HepG2 (cell line): ENCODE data around the gene RINL. TPM values are rescaled to one million over a fixed set of nuclear protein-coding genes. Genes with fewer than 3 reads are reported as not detected.

Experiments
- ATAC-seq: fragments of 200-7000 bp; cut with Tn5 transposase; 3 replicates; pipeline ENCODE4 v1.9.1; 2020; ENCODE audit warnings: mild to moderate bottlenecking, moderate library complexity
- BruUV-seq: library from RNA; stranded (reverse); fragments of 400-500 nt; replicated peaks from 2 replicates; lab custom pipeline; 2021; lab: Mats Ljungman, UMichigan
- CTCF ChIA-PET: fragments of 300-600 bp; formaldehyde crosslinking; extraction: SDS; loops from one replicate; lab custom pipeline; 2021; ENCODE audit warnings: low total read pairs, inconsistent platforms, low intra/inter-chr PET ratio; lab: Yijun Ruan, JAX
- POLR2A ChIA-PET: fragments of 350-600 bp; sonication (Branson Sonifier 250); formaldehyde crosslinking; loops from one replicate; lab custom pipeline; 2020; ENCODE audit warnings: antibody characterized with exemption, inconsistent platforms; lab: Yijun Ruan, JAX
- DNase-seq: peaks from one replicate; pipeline ENCODE4 v3.0.0-alpha.2; 2015; ENCODE audit warnings: low spot score
- FAIRE-seq: peaks from 3 replicates; lab custom pipeline; 2011; peaks lifted over from hg19 to GRCh38; lab: Jason Lieb, UNC
- H2AFZ ChIP-seq: one replicate; pipeline ENCODE4 v1.6.1; 2011; ENCODE audit warnings: low read length, inconsistent platforms
- H3K27ac ChIP-seq: fragments of 300-600 bp; 3 replicates; pipeline ENCODE4 v1.8.0; 2011; ENCODE audit warnings: mixed run types, mild to moderate bottlenecking, mixed read lengths, low read length, inconsistent platforms; ENCODE audit not compliant: insufficient read depth; ENCODE audit errors: extremely low read length
- H3K27me3 ChIP-seq, 2 experiments: fragments of 200-600 bp in 1 of 2; 2 replicates in 1 of 2; 3 replicates in 1 of 2; pipeline versions ENCODE4 v1.6.0 to v1.8.0; 2011; ENCODE audit warnings: low read length in 2 of 2, mild to moderate bottlenecking in 2 of 2, moderate library complexity in 2 of 2, inconsistent platforms in 1 of 2; ENCODE audit not compliant: insufficient read depth in 2 of 2, control insufficient read depth in 1 of 2
- H3K36me3 ChIP-seq, 2 experiments: fragments of 200-600 bp in 1 of 2; replicated peaks in 1 of 2; 2 replicates in 1 of 2; 3 replicates in 1 of 2; pipeline versions ENCODE4 v1.5.1 to v1.8.0; 2011; ENCODE audit warnings: low read length in 2 of 2, inconsistent platforms in 1 of 2; ENCODE audit not compliant: insufficient read depth in 2 of 2, control insufficient read depth in 1 of 2
- H3K4me1 ChIP-seq: 2 replicates; pipeline ENCODE4 v1.5.1; 2012; ENCODE audit warnings: low read length, inconsistent platforms; ENCODE audit not compliant: insufficient read depth
- H3K4me2 ChIP-seq: 2 replicates; pipeline ENCODE4 v1.6.0; 2011; ENCODE audit warnings: low read depth, low read length, inconsistent platforms
- H3K4me3 ChIP-seq, 3 experiments: fragments of 200-600 bp in 1 of 3; sonication (generic), shearing (Covaris generic) in 1 of 3; replicated peaks in 1 of 3; 2 replicates each; pipeline ENCODE4 v1.5.1; 2011 to 2016; ENCODE audit warnings: low read length in 3 of 3, inconsistent platforms in 2 of 3, low read depth in 2 of 3, mild to moderate bottlenecking in 2 of 3, control low read depth in 1 of 3, mixed read lengths in 1 of 3; ENCODE audit not compliant: insufficient read depth in 1 of 3
- H3K79me2 ChIP-seq: one replicate; pipeline ENCODE4 v1.6.1; 2011; ENCODE audit warnings: low read length, inconsistent platforms; ENCODE audit not compliant: insufficient read depth
- H3K9ac ChIP-seq: 2 replicates; pipeline ENCODE4 v1.6.0; 2011; ENCODE audit warnings: mild to moderate bottlenecking, low read depth, low read length, inconsistent platforms; ENCODE audit not compliant: insufficient read depth
- H3K9me3 ChIP-seq: 2 replicates; pipeline ENCODE4 v1.5.1; 2012; ENCODE audit warnings: mild to moderate bottlenecking, low read length
- H4K20me1 ChIP-seq: 2 replicates; pipeline ENCODE4 v1.6.0; 2011; ENCODE audit warnings: inconsistent platforms, mild to moderate bottlenecking, low read length, moderate library complexity; ENCODE audit not compliant: insufficient read depth
- BRCA1 ChIP-seq: sonication (generic); formaldehyde crosslinking; IDR thresholded peaks from 2 replicates; pipeline ENCODE4 v1.4.0; 2020; ENCODE audit warnings: missing genetic modification reagents
- DNMT3B ChIP-seq: conservative IDR thresholded peaks from 2 replicates; pipeline ENCODE4 v1.6.1; 2016; ENCODE audit warnings: missing biosample characterization, control low read depth
- EZH2 ChIP-seq: conservative IDR thresholded peaks from 2 replicates; pipeline ENCODE4 v1.6.1; 2012; ENCODE audit warnings: mild to moderate bottlenecking, low read depth, low read length, moderate library complexity
- GPN1 ChIP-seq: sonication (generic); formaldehyde crosslinking; IDR thresholded peaks from 2 replicates; pipeline ENCODE4 v1.5.1; 2020; ENCODE audit warnings: missing genetic modification reagents, borderline replicate concordance
- KDM5A ChIP-seq: fragments of 200-600 bp; sonication (generic); IDR thresholded peaks from 2 replicates; pipeline ENCODE4 v1.7.0; 2018; ENCODE audit warnings: antibody characterized with exemption, mild to moderate bottlenecking, low read length, borderline replicate concordance
- MEIS2 ChIP-seq: sonication (generic); formaldehyde crosslinking; IDR thresholded peaks from 2 replicates; pipeline ENCODE4 v1.9.0; 2021; ENCODE audit warnings: mild to moderate bottlenecking, missing genetic modification reagents
- NR2F6 ChIP-seq, 2 experiments: IDR thresholded peaks; 2 replicates each; pipeline ENCODE4 v1.6.1; 2016; ENCODE audit warnings: antibody characterized with exemption in 1 of 2, mild to moderate bottlenecking in 1 of 2
- RFX1 ChIP-seq: fragments of 450-650 bp; IDR thresholded peaks from 2 replicates; pipeline ENCODE4 v1.6.1; 2017
- TFE3 ChIP-seq: IDR thresholded peaks from 2 replicates; pipeline ENCODE4 v1.6.1; 2016
- THRA ChIP-seq: sonication (generic); formaldehyde crosslinking; IDR thresholded peaks from 2 replicates; pipeline ENCODE4 v1.4.0; 2020; ENCODE audit warnings: missing genetic modification reagents, borderline replicate concordance
- ZBTB2 ChIP-seq: sonication (generic); formaldehyde crosslinking; IDR thresholded peaks from 2 replicates; pipeline ENCODE4 v1.8.0; 2022; ENCODE audit warnings: low read depth, missing genetic modification reagents
- ZNF724P ChIP-seq: sonication (generic); formaldehyde crosslinking; IDR thresholded peaks from 2 replicates; pipeline ENCODE4 v1.8.0; 2022; ENCODE audit warnings: missing genetic modification reagents, borderline replicate concordance
- ZNF792 ChIP-seq: IDR thresholded peaks from 2 replicates; pipeline ENCODE4 v1.6.1; 2016
- WGBS: methylation state at CpG from one replicate; pipeline ENCODE4 v1.1.6; 2017; ENCODE audit warnings: low lambda C conversion rate; 5-methylcytosine and 5-hydroxymethylcytosine counted together
- in situ Hi-C: cut with HindIII; loops from 2 replicates; pipeline ENCODE4 v1.10.0; 2017; ENCODE audit warnings: low pct_unique_long_range_greater_than_20kb; ENCODE audit not compliant: extremely low pct_ligation_motif_present
- intact Hi-C: fragments of 100-400 bp; cut with micrococcal nuclease; formaldehyde crosslinking; loops from one replicate; pipeline ENCODE4 v1.10.0; 2022; ENCODE audit not compliant: unreplicated experiment
- polyA plus RNA-seq, 8 experiments: library from polyadenylated mRNA; depleted of rRNA in 3 of 8; stranded (reverse) in 7 of 8; unstranded in 1 of 8; fragments of >200 nt; fragmentation: Illumina TruSeq in 4 of 8; extraction: Trizol in 4 of 8; gene quantifications; 2 replicates each; pipeline versions ENCODE4 v1.2.1 to v1.2.3, GENCODE V29; 2011 to 2016; ENCODE audit warnings: low read depth in 4 of 8, missing spikeins in 1 of 8, mixed read lengths in 1 of 8; ENCODE audit not compliant: insufficient read depth in 1 of 8
- total RNA-seq, 5 experiments: library from RNA; depleted of rRNA; stranded (reverse); fragments of >200 nt; fragmentation: Illumina TruSeq; extraction: Trizol; gene quantifications; 2 replicates each; pipeline ENCODE4 v1.2.3, GENCODE V29; 2016; ENCODE audit warnings: low read depth in 1 of 5

Gene RINL
- total and polyA plus RNA-seq, 2 of the 13 experiments (the other 11 are each of a cell fraction or from before 2014, with no cell fraction given), result 11.4 to 18.0 TPM

- Histone ChIP-seq H2AFZ (no peak overlapping the region), H3K79me2 (no peaks in the 10 kb centered on the region), H3K4me2 (no peak overlapping the region), H3K4me3 (no peak overlapping the region), H4K20me1 (no peaks in the 10 kb centered on the region), H3K4me1 (peaks cover 44% of the 10 kb centered on the region)
- ATAC-seq (no peak), FAIRE-seq (no peak)
- in situ Hi-C loops, result no loop called here
- BruUV-seq, result no TSS peak
- TF ChIP-seq DNMT3B (CRISPR knock-in tag) (no peak), MEIS2 (CRISPR knock-in tag) (no peak), ZNF724P (no peak), KDM5A (no peak), ZNF792 (CRISPR knock-in tag) (no peak), EZH2 (no peak), RFX1 (no peak), BRCA1 (CRISPR knock-in tag) (no peak), NR2F6 (IDR thresholded peaks at IDR 0.05) (no peak), NR2F6 (CRISPR knock-in tag; IDR thresholded peaks at IDR 0.05) (no peak), TFE3 (CRISPR knock-in tag) (no peak), GPN1 (CRISPR knock-in tag) (no peak), ZBTB2 (CRISPR knock-in tag) (no peak), THRA (CRISPR knock-in tag) (no peak)
- TF ChIP-seq, all 625 proteins: peak for 0
- 96% methylated on average over 14 of the region's 19 CpGs for WGBS
- ChIA-PET POLR2A (interaction anchor here (5.6 kb wide), 1 partner anchor 29 kb away, joined by 37 read pairs; no protein-coding TSS in a partner anchor), CTCF (no interaction called here)
- Histone ChIP-seq H3K36me3 (peaks cover 0 to 2% of the 10 kb centered on the region in 2 experiments; a peak in 2 of 5 replicates), H3K9ac (no peak overlapping the region), H3K9me3 (no peaks in the 10 kb centered on the region), H3K27me3 (no peaks in the 10 kb centered on the region), H3K27ac (no peak overlapping the region)
- intact Hi-C loops, result no loop called here
- no peak for DNase-seq
Measured at GRCh38 chr19:38880882-38881609, 3.0 kb upstream of the RINL start.
